HepG2 (cell line): ENCODE measurements around the gene ATP6V1C2. TPM values are rescaled to one million over a fixed set of nuclear protein-coding genes. Genes with fewer than 3 reads are reported as not detected.
A peak's percentile ranks its signal among the peaks of the same experiment; 100 is the strongest.

ENCODE experiments used
- BCL3 ChIP-seq: sonication (generic); formaldehyde crosslinking; IDR thresholded peaks from 2 replicates; pipeline ENCODE4 v1.5.1; 2020; ENCODE audit warnings: mild to moderate bottlenecking, missing genetic modification reagents, moderate library complexity
- CBFB ChIP-seq: sonication (generic); formaldehyde crosslinking; IDR thresholded peaks from 2 replicates; pipeline ENCODE4 v1.4.0; 2020; ENCODE audit warnings: missing genetic modification reagents
- CC2D1A ChIP-seq: sonication (generic); formaldehyde crosslinking; IDR thresholded peaks from 2 replicates; pipeline ENCODE4 v1.8.1; 2023; ENCODE audit warnings: mild to moderate bottlenecking, missing genetic modification reagents
- FOSL2 ChIP-seq: sonication (generic); formaldehyde crosslinking; IDR thresholded peaks from 2 replicates; pipeline ENCODE4 v1.4.0; 2020; ENCODE audit warnings: missing genetic modification reagents
- GLMP ChIP-seq: sonication (generic); formaldehyde crosslinking; IDR thresholded peaks from 2 replicates; pipeline ENCODE4 v1.9.0; 2021; ENCODE audit warnings: missing genetic modification reagents, mild to moderate bottlenecking, borderline replicate concordance
- GMEB1 ChIP-seq: sonication (generic); formaldehyde crosslinking; IDR thresholded peaks from 2 replicates; pipeline ENCODE4 v1.5.1; 2020; ENCODE audit warnings: missing genetic modification reagents, mild to moderate bottlenecking, borderline replicate concordance
- HOXD1 ChIP-seq: sonication (generic); formaldehyde crosslinking; IDR thresholded peaks from 2 replicates; pipeline ENCODE4 v1.5.0; 2020; ENCODE audit warnings: missing genetic modification reagents
- MED13 ChIP-seq: sonication (generic); formaldehyde crosslinking; IDR thresholded peaks from 2 replicates; pipeline ENCODE4 v1.5.0; 2020; ENCODE audit warnings: missing genetic modification reagents
- NFRKB ChIP-seq: fragments of 450-650 bp; IDR thresholded peaks from 2 replicates; pipeline ENCODE4 v1.6.1; 2017
- RCOR2 ChIP-seq: IDR thresholded peaks from 2 replicates; pipeline ENCODE4 v1.6.1; 2016; ENCODE audit warnings: missing biosample characterization, missing genetic modification reagents
- TAF15 ChIP-seq: fragments of 200-400 bp; formaldehyde crosslinking; IDR thresholded peaks from one replicate; pipeline ENCODE4 v1.6.1; 2018; ENCODE audit warnings: mild to moderate bottlenecking, low read depth, low read length; ENCODE audit not compliant: poor library complexity, severe bottlenecking
- TSC22D2 ChIP-seq: sonication (generic); formaldehyde crosslinking; IDR thresholded peaks from 2 replicates; pipeline ENCODE4 v1.5.1; 2020; ENCODE audit warnings: missing genetic modification reagents, mild to moderate bottlenecking, borderline replicate concordance
- ZBTB33 ChIP-seq: sonication (generic); formaldehyde crosslinking; IDR thresholded peaks from 2 replicates; pipeline ENCODE4 v1.4.0; 2020; ENCODE audit warnings: missing genetic modification reagents
- ZNF574 ChIP-seq: sonication (generic); formaldehyde crosslinking; IDR thresholded peaks from 2 replicates; pipeline ENCODE4 v1.4.0; 2020; ENCODE audit warnings: missing genetic modification reagents
- ZNF615 ChIP-seq: sonication (generic); formaldehyde crosslinking; IDR thresholded peaks from 2 replicates; pipeline ENCODE4 v1.5.0; 2020; ENCODE audit warnings: mild to moderate bottlenecking, missing genetic modification reagents, borderline replicate concordance
- ZNF891 ChIP-seq: sonication (generic); formaldehyde crosslinking; IDR thresholded peaks from 2 replicates; pipeline ENCODE4 v1.5.0; 2020; ENCODE audit warnings: mild to moderate bottlenecking, missing genetic modification reagents
- ZZZ3 ChIP-seq: sonication (generic); formaldehyde crosslinking; IDR thresholded peaks from 2 replicates; pipeline ENCODE4 v1.4.0; 2020; ENCODE audit warnings: missing genetic modification reagents, mild to moderate bottlenecking, borderline replicate concordance
- polyA plus RNA-seq, 8 experiments: library from polyadenylated mRNA; depleted of rRNA in 3 of 8; stranded (reverse) in 7 of 8; unstranded in 1 of 8; fragments of >200 nt; fragmentation: Illumina TruSeq in 4 of 8; extraction: Trizol in 4 of 8; gene quantifications; 2 replicates each; pipeline versions ENCODE4 v1.2.1 to v1.2.3, GENCODE V29; 2011 to 2016; ENCODE audit warnings: low read depth in 4 of 8, missing spikeins in 1 of 8, mixed read lengths in 1 of 8; ENCODE audit not compliant: insufficient read depth in 1 of 8
- total RNA-seq, 5 experiments: library from RNA; depleted of rRNA; stranded (reverse); fragments of >200 nt; fragmentation: Illumina TruSeq; extraction: Trizol; gene quantifications; 2 replicates each; pipeline ENCODE4 v1.2.3, GENCODE V29; 2016; ENCODE audit warnings: low read depth in 1 of 5
- TF ChIP-seq, protein P1 (sequence below): IDR thresholded peaks from 2 replicates; pipeline ENCODE4 v1.6.1; 2016; ENCODE audit warnings: low read depth, control low read depth

The ATP6V1C2 gene
- total and polyA plus RNA-seq, 2 of the 13 experiments (the other 11 are each of a cell fraction or from before 2014, with no cell fraction given), result 0.04 to 0.29 TPM

- TF ChIP-seq ZNF574 (CRISPR knock-in tag), result peak; percentile 84
- TF ChIP-seq HOXD1 (CRISPR knock-in tag), result no peak
- TF ChIP-seq, protein P1, sequence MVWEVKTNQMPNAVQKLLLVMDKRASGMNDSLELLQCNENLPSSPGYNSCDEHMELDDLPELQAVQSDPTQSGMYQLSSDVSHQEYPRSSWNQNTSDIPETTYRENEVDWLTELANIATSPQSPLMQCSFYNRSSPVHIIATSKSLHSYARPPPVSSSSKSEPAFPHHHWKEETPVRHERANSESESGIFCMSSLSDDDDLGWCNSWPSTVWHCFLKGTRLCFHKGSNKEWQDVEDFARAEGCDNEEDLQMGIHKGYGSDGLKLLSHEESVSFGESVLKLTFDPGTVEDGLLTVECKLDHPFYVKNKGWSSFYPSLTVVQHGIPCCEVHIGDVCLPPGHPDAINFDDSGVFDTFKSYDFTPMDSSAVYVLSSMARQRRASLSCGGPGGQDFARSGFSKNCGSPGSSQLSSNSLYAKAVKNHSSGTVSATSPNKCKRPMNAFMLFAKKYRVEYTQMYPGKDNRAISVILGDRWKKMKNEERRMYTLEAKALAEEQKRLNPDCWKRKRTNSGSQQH, result 0 out of 2 replicates have a peak, but pooled peaks have one; percentile 71
- TF ChIP-seq ZNF615, result no peak
- TF ChIP-seq FOSL2 (CRISPR knock-in tag), result no peak
- TF ChIP-seq RCOR2 (CRISPR knock-in tag), result no peak
- no peak for TF ChIP-seq GLMP (CRISPR knock-in tag)
- no peak for TF ChIP-seq ZZZ3 (CRISPR knock-in tag)
- TF ChIP-seq CBFB (CRISPR knock-in tag), result peak; percentile 39; the same call in 1 of the 2 replicates
- no peak for TF ChIP-seq ZBTB33 (CRISPR knock-in tag)
- TF ChIP-seq CC2D1A (CRISPR knock-in tag), result no peak
- peak; percentile 62; the same call in 1 of the 2 replicates for TF ChIP-seq ZNF891 (CRISPR knock-in tag)
- TF ChIP-seq MED13 (CRISPR knock-in tag), result no peak
- TF ChIP-seq TAF15, result no peak
- TF ChIP-seq GMEB1 (CRISPR knock-in tag), result peak; percentile 66
- no peak for TF ChIP-seq NFRKB
- 0 out of 2 replicates have a peak, but pooled peaks have one; percentile 23 for TF ChIP-seq TSC22D2 (CRISPR knock-in tag)
- TF ChIP-seq BCL3, result peak; percentile 96
These were observed 91.1 kb downstream of the ATP6V1C2 start, which contains the start of gene PDIA6 (continued) for GRCh38 chr2:10812362-10813162.
